NCI-H82 (cell line): ENCODE data around the gene SBNO2.
"Not testable (repeated sequence)": the region's sequence is repeated elsewhere in the genome, so short reads cannot be mapped to it uniquely, and the experiment has no call there.

ENCODE experiments used
- DNase-seq: peaks from one replicate; lab custom pipeline; 2025; lab: John Stamatoyannopoulos, UW

SBNO2 gene

DNA sequence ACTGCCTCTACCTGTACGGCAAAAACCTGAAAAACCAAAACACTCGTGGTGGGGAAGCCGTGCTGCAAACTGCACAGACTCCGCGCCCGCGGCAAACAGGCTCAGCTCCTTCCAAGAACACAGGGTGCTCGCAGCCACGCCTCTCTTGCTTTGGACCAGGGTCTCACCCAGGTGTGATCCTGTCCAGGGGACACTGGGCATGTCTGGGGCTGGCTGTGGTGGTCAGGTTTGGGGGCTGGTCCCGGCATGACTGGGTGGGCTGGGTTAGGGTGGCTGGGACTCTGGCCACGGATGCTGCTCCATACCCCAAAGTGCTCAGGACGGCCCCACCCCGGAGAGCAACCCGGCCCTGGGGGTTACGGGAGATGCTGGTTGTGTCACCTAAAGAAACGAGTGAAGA is 56.4 kb downstream of the SBNO2 start:
- no peak for DNase-seq

DNA sequence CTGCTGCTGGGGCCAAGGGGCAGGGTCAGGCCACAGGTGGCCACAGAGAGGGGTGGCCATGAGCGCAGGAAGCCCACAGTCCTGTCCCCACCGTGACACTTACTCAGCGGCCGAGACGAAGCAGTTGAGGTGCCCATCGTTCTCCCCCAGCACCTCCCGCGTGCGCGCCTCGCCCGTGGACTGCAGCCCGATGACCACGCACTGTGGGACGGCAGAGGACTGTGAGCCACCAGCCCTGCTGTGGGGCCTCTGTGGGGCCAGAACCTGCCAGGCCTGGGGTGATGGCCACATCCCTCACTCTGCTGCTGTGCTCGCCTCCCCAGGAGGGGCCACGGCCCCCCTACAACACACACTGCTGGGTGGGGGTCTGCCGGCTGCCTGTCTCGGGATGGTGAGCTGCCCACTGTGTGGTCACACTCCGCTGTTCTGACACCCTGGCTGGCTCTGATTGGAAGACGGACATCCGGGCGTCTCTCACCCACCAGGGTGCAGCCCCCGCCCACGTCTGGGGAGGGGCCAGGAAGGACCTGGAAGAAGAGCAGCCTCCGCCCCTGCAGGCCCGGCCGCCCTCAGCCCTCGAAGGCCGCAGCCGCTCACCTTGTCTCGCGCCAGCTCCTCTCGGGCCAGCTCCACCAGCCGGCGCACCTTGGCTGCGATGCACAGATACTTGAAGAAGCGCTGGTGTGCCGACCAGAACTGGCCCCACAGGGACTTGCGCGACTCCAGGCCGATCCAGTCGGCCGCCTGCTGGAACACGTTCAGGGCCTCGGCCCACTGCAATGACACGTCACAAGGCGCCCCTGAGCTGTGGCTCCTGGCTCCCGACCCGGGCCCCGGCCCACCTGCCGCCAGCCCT is 57.1 kb downstream of the SBNO2 start:
- DNase-seq: no peak

DNA sequence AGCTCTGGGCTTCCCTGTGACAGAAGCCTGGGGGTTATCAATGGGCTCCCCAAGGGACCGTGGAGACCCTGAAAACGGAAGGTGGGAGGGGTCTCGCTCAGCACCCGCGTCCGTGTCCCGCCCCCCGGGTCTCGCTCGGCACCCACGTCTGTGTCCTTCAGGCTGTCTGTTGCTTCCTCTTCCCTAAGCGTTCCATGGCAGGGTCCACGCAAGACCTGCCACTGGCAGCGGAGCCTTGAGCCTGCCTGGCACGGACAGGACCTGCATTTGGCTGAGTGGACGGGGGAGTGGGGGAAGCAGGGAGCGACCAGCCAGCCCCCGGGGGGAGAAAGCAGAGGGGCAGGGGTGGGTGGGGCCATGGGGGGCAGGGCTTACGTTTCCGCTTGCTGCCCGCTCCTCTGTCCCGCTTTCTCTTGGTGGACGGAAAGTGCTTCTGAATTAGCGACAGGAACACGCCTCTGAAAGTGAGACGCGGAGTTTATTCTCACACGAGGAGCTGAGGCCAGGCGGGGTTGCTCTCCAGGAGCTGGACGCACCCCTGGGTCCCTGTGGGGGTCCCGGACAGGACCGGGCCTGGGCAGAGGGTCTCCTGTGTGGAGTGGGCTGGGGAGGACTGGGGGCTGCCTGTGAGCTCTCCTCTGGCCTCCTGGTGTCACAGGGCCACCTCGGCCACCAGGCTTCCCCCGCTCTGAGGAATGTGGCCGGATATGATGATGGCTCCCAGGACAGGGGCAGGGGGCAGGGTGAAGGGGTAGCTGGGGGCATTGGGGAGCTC is 58.2 kb downstream of the SBNO2 start:
- DNase-seq: no peak

DNA sequence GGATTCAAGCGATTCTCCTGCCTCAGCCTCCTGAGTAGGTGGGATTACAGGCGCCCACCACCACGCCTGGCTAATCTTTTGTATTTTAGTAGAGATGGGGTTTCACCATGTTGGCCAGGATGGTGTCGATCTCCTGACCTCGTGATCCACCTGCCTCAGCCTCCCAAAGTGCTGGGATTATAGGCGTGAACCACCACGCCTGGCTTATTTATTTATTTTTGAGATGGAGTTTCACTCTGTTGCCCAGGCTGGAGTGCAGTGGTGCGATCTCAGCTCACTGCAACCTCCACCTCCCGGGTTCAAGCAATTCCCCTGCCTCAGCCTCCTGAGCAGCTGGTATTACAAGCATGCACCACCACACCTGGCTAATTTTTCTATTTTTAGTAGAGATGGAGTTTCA is 59.3 kb downstream of the SBNO2 start:
- DNase-seq: not testable (repeated sequence)

DNA sequence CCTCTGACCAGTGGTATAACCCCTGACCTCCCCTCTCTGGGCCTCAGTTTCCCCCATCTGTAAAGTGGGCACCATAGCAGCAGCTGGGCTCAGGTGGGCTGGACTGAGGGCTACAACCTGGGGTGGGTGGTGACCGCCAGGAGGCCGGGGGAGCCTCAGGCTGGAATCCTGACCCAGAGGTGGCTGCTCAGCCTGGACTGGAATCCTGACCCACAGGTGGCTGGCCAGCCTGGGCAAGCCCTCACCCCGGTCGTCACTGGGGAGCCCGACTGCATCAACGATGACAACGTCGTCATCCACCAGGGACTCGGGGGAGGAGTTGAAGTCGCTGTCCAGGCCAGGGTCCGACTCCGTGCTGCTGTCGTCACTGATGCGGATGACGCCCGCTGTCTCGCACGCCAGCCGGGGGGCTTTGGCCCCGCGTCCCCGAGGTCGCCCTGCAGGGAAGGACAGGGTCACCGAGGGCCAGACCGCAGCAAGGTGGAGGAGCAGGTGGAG is 60.0 kb downstream of the SBNO2 start:
- no peak for DNase-seq

DNA sequence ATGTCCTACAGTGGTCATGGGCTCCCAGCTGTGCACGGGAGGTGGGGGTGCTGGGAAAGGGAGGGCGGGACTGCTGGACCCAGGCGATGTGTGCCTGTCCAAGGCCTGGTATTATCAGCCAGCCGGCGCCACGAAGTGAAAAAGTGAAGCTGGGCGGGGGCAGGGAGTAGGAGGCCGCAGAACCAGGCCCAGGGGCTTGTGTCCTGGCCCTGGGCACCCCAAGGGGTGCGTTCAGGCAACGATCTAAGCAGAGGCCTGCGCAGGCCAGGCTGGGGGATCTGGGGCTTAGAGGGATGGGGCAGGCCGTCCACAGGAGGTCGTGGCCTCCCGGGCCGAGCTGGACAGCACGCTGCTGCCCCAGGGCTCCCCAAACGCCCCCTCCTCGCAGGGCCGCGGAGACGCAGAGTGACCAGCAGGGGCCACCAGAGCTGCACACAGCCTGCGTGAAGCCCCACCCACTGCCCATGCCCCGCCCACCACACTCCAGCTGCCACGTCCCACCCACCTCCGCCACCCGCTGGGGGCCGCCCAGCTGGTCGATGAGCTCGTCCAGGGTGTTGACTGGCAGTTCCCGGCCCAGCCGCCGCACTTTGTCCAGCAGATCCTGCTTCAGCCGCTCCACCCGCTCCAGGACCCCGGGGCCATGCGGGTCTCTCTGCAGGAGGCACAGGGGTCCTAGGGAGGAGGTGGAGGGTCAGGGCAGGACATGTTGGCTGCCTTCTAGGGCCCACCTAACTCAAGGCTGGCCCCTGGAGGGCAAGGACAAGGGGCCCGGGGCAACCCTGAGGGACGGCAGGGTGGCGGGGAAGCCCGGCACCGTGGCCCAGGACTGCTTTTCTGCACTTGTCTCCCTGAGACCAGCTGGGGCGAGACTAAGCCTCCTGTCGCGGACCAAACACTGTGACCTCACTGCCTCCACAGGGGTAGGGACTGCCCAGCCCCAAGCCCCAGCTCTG is 60.8 kb downstream of the SBNO2 start:
- peak; percentile 95 for DNase-seq

DNA sequence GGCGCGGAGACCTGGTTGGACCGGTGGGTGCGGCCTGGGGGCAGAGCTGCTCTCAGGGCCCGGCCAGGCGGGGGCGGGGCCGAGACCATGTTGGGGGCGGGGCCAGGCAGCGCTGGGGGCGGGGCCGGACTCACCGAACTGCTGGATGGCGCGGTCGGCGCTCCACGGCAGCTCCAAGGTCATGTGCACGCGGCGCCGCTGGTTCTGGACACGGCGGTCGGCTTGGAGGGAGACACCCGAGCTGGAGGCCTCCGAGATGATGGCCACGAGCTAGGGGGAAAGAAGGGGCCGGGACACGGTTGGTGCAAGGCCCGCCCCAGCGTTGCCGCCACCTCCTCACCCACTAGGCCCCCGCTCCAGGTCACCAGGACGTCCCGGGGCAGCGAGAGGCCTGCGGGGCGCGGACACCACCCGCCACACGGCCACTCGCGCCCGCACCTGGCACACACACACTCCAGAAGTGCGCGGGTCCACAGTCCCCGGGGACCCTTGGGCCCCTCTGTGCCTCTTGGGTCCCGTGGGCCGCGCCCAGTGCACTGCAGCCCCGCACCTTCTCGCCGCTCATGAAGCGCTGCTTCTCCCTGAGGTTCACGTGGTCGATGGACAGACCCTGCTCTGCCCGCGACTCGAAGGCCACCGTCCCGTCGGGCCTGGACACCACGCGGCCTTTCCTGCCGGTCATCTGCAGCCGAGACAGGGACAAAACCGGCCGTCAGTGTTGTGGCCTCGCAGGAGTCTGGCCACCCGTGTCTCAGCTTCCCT is 61.6 kb downstream of the SBNO2 start:
- no peak for DNase-seq

DNA sequence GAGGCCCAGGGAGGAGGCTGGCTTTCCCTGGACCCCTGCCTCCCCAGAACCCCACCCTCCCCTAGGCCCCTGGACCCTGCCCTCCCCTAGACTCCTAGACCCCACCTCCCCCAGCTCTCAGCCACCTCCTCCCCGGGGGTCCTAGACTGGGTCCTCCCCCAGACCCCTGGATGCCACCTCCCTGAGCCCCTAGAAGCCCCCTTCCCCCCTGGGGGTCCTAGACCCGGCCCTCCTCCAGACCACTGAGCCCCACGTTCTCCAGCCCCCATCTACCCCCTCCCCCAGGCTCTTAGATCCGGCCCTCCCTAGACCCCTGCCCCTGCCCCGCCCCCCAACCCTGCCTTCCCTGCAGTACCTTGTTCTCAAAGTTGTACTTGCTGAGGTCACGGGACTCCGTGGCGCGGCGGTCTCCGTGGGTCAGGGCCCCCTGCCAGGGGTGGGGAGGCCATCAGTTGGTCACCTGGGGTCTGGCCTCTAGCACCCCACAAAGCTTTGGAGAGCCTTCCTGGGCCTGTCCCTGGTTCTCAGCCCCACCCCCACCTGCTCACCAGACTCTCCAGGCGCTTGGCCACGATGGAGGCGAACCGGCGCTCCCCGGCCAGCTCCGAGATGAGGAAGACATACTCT is 62.3 kb downstream of the SBNO2 start:
- DNase-seq: no peak

DNA sequence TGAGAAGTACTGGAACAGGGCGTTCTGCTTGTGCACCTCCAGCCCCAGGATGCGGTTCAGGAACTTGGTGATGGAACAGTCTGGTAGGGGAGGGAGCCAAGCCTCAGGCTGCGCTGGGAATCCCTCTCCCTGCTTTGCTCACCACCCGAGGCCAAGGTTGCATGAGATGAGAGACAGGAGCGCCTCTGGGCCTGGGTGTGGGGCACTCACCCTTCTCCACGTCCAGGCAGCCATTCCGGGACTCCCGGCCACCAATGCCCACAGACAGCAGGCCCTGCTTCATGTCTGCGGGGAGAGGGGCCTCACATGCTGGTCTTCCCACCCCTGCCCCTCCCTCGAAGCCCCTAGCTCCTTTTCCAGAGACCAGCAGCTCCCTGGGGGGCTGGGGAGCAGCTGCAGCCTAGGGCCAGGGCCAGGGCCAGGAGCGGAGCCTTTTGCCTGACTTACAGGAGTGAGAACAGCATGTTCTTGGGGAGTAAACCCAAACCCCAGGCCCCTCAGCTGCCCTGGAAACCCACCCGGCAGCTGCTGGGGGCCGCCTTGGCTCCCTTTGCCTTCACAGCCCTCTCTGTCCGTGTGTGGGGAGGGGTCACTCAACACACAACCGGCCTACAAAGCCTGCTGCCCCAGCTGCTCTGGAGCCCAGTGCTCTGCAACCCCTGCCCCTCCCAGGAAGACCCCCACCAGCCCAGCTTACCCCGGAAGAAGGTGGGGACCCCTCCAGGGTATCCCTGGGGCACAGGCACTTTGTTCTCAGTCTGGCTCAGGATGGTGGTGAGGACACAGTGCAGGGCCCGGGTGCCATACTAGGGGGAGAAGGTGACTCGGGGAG is 63.0 kb downstream of the SBNO2 start:
- no peak for DNase-seq

DNA sequence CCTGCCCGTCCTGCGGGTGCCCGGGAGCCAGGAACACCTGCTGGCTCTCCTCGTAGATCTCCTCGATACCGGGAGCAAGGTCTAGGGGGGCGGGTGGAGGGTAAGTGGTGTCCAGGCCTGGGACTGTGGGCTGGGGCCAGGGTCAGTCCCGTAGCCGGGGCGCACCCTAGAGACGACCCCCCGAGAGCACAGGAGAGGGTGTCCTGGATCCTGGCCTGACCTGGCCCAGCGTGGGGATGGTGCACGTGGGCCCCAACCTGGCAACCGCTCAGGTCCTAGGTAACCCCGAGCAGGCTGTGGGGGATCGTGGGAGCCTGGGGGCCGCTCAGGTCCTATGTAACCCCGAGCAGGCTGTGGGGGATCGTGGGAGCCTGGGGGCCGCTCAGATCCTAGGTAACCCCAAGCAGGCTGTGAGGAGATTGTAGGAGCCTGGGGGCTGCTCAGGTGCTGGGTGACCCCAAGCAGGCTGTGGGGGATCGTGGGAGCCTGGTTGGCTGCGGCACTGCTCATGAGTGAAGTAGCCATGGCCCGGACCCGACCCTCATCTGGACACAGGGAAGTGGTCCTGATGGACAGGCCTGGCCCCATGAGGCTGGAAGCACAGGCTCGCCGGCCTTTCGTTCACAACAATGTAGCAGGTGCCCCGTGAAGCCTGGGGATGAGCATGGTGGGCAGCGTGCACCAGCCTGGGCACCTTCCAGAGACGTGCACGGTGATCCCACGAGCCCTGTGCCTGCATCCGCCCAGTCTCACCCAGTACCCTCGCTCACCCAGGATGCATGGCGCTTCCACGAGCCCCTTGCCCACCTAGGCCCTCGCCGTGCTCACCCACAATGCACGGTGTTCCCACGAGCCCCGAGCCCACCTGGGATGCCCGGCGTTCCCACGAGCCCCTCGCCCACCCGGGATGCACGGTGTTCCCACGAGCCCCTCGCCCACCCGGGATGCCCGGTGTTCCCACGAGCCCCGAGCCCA is 64.1 kb downstream of the SBNO2 start:
- no peak for DNase-seq

DNA sequence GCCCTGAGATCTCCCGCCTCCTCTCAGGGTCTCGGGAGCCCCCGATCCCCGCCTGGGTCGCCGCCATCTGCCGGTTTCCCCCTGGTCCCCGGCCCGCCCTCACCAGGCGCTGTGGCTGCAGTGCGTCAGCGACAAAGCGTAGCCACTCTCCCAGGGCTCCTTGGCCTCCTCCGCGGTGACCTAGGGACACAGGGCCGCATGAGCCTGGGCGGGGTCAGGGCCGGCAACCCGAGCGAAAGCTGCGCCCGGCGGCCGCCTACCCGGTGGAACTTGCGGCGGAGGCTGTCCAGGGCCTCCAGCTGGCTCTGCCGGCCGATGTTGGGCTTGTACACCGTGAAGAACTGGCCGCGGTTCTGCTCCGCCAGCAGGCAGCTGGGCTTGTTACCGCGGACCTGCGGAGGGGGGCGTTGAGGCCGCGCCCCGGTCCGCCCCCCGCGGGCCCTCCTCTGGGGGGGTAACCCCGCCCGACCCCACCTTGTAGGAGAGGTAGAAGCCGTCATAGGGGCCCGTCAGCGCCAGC is 65.0 kb downstream of the SBNO2 start:
- DNase-seq: no peak

DNA sequence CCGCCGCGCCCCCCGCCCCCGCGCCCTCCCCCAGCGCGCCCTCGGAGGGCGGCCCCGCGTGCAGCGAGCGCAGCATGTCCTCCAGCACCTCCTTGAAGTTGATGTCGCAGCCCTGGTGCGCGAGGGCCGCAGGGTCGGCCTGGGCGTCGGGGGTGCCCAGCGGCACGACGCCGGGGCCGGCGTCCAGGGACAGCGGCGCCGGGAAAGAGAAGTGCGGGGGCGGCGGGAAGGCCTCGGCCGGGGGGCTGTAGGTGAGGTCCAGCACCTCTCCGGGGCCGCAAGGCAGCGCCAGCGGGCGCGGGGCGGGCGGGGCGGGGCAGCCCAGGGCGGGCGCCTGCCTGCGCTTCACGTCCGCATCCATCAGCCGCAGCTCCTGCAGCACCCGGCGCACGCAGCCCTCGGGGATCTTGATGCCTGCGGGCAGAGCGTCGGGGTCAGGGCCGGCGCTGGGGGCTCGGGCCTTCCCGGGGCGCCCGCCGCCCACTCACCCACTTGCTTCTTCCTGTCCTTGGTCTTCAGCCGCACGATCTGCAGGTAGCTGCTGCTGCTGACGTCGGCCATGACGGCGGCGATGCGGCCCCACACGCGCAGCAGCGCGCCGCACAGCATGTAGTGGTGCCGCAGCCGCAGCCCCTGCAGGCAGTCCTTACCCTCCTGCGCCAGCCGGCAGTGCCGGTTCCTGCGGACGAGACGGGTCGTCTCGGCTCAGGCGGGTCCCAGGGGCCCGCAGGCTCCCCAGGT is 65.6 kb downstream of the SBNO2 start:
- DNase-seq: no peak

DNA sequence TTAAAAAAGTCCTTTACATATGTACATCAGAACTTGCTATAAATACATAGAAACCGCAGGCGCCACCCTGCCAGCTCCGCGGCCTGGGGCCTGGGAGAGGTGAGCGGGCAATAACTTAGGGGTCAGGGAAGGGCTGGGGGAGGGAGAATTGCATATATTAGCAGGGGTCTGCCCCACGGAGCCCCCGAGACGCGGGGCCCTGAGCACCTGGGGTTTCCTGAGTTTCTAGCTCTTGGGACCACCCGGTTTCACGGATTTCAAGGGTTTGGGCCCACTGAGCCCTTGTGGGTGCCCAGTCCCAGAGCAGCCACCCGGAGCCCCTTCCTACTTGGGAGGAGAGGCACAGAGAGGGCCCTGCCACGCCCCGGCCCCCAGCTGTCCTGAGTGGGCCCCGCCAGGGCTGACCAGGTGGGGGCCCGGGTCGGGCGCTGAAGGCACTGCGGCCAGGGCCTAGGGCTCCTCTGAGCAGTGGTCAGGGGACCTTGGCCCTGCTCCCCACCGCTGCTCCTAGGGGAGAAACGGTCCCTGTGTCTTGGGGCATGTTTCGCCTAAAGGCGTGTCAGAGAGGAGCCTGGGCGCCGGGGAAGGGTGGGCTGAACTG is 66.3 kb downstream of the SBNO2 start:
- DNase-seq: no peak

DNA sequence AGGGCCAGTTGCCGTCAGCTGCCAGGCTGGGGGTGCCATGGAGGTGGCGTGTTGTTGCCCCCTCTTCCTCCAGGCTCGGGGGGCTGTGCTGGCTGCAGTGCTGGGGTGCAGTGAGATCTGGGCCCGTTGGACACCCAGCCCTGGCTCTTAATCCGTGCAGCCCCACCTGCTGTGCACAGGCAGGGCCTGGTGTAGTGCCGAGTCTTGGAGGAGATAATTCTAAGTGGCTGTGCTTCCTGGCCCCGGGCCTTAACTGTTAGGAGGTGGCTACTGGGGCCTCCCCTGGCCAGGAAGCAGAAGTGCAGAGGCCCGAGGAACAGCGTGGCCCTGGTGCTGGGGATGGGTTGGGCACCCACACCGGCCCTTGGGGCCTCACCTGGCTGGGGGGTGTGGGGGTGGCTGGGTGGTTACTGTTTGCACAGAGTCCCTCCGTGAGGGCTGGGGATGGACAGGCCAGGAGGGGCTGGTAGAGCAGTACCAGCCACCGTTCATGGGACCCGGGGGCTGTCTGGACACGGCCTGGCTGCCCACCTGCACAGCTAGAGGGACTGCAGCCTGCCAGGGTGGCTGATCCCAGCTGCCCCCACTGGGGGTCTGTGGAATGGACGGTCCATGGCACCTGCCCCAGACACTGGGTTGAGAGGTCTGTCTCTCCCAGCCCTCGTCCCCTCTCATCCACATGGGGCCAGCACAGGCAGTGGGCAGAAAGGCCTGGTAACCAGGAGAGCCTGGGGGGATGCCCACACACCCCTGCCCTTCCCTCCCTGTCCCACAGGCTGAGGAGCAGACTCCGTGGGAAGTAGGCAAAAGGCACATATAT is 67.0 kb downstream of the SBNO2 start:
- no peak for DNase-seq

DNA sequence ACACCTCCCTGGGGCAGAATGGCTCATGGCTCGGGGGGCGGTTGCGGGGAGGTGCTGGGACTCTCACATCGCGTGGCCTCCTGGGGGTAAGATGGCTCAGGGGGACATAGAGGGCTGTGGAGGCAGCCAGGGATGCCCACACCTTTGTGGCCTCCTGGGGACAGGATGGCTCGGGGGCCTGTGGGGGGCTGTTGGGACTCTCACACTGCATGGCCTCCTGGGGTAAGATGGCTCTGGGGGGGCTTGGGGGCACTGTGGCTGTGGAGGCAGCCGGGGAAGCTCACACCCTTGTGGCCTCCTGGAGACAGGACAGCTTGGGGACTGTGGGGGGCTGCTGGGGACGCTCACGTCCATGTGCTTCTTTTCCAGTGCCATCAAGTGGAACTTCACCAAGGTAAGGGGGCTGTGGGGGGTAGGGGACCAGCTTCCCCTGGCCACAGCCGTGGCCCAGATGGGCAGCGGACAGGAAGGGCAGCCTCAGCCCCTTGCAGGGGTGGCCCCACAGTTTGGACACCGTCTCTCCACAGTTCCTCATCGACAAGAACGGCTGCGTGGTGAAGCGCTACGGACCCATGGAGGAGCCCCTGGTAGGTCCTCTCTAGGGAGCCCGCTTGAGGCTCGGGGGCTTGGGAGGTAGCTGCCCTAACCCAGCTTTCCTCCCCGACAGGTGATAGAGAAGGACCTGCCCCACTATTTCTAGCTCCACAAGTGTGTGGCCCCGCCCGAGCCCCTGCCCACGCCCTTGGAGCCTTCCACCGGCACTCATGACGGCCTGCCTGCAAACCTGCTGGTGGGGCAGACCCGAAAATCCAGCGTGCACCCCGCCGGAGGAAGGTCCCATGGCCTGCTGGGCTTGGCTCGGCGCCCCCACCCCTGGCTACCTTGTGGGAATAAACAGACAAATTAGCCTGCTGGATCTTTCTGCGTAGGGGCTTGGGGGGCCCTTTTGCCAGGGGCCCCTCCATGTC is 67.9 kb downstream of the SBNO2 start:
- no peak for DNase-seq
